CD4-positive, alpha-beta T cell treated with Interleukin-10 for 1 hour (primary cell): ENCODE results near the gene TMEM255B.
"Not testable (repeated sequence)": the region's sequence is repeated elsewhere in the genome, so short reads cannot be mapped to it uniquely, and the experiment has no call there.

ENCODE experiments used
- DNase-seq: peaks from one replicate; pipeline ENCODE4 v3.0.0-alpha.2; 2020

Gene TMEM255B

DNA sequence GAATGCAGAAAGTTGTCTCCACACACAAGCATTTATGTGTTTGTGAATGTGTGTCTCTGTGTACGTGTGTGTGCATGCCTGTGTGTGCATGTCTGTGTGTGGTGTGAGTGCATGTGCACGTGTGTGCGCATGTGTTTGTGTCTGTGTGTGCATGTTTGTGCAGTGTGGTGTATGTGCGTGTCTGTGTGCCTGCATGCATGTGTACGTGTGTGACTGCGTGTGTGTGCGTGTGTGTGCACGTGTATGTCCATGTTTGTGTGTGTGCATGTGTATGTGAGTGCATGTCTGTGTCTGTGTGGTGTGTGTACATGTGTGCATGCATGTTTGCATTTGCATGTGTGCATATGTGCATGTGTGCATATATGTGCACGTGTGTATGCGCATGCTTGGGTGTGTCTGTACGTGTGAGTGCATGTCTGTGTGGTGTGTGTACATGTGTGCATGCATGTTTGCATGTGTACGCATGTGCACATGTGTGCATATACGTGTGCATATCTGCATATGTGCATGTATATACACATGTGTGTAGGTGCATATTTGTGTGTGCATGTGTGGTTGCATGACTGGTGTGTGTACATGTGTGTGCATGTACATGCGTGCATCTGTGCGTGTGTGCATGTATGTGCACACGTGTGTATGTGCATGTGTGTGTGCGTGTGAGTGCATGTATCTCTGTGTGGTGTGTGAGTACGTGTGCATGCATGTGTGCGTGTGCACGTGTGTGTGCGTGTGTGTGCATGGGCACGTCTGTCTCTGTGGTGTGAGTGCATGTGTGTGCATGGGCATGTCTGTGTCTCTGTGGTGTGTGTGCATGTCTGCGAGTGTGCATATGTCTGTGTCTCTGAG lies 8.2 kb upstream of the TMEM255B start:
- no peak for DNase-seq

DNA sequence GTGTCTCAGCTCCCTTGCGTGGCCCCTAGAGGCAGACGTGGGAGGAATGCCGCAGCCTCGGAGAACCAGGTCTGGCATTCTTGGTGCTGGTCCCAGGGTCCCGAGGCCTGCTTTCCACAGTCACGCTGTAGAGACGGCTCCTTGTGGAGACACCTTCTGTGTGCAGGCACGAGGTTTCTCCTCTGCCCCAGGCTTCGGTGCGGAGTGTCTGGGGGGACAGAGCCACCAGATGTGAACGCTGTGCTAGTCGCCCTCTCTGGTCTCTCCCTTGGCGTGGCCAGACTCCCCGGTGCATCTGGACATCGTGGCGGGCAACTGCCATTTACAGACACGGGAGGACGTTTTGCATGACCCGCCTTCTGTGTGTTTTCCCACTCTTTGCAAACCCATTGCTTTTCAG lies 7.5 kb upstream of the TMEM255B start:
- DNase-seq, result no peak

- DNase-seq, result not testable (repeated sequence)
These were observed 6.6 kb upstream of the TMEM255B start for GRCh38 chr13:113752211-113752986.

- no peak for DNase-seq
These were observed 5.9 kb upstream of the TMEM255B start for GRCh38 chr13:113753171-113753570.

- no peak for DNase-seq
These were observed 4.8 kb upstream of the TMEM255B start for GRCh38 chr13:113754242-113754641.

GRCh38 chr13:113754691-113755090 lies 4.3 kb upstream of the TMEM255B start:
- DNase-seq, result no peak

- no peak for DNase-seq
These were observed 2.5 kb upstream of the TMEM255B start for GRCh38 chr13:113756441-113757097.

GRCh38 chr13:113759525-113760137 lies 605 bp downstream of the TMEM255B start:
- no peak for DNase-seq

DNA sequence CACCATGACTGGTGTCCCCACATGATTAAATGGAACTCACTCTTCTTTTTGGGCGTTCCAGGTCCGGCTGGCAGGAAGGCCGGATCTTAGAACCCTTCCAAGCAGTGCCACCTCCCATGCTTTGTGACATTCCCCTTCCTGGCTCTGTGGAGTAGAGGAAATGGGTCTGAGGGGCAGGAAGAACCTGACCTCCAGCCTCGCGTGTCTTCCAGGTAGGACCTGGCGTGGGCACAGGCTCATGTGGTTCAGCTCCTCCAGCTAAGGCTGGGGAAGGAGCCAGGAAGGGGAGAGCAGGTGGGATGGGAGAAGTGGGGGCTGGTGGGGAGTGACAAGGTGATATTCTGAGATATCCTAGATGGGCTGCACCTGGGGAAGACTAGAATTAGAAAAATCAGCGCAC lies 2.1 kb downstream of the TMEM255B start:
- no peak for DNase-seq

- no peak for DNase-seq
These were observed 3.0 kb downstream of the TMEM255B start for GRCh38 chr13:113762075-113762474.

- DNase-seq, result no peak
These were observed 3.5 kb downstream of the TMEM255B start for GRCh38 chr13:113762538-113762937.

GRCh38 chr13:113763254-113763653 lies 4.2 kb downstream of the TMEM255B start:
- DNase-seq, result no peak

DNA sequence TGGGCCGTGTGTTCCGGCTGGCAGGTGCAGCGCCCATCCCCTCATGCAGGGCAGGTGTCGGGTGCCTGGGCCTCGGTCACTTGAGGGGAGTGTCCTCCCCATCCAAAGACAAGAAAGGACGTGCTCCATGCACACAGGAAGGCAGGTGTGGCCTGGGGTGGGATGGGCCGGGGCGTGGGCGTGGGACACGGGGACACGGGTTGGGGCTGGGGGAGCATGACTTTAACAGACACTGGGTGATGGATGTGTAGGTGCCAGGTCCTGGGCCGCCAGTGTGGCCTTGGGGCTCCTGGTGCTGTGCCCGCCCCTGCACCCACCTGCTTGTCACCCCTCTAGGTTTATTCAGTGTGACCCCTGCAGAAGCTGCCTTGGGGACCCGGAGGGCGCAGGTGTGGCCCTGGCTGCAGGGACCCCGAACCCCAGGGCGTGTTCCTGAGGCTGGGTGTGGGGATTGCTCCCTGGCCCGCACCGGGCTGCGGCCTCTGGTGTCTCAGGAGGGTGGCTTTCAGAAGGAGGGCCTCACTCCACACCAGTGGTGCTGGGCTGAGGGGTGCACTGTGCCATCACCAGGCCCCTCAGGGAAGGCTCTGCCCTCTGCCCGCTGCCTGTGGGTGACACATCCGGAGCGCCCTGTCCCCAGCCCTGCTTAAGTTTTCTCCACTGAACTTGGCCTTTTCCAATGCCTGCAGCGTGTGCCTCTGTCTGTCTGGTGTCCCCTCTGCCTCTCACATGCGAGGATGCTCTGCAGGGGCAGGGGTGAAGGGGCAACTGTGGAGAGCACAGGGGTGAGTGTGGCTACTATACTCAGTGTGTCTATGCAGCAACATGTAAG lies 5.2 kb downstream of the TMEM255B start:
- DNase-seq, result no peak

- DNase-seq, result no peak
These were observed 6.0 kb downstream of the TMEM255B start for GRCh38 chr13:113764793-113765563.

DNA sequence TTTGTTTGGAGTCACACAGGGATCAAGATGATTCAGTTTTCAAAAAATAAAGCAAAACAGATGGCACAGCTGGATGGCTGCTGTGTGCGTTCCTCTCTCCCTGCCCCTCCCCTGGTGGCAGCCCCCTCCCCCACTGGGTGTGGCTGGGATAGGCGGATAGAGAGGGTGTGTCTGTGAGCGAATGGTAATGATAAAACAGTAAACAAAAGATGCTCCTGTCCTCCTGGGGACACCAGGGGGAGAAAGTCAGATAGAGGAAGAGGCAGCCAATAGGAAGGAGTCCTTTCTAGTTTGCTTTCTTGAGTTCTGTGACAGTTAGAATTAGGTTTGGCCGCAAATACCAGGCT lies 6.5 kb downstream of the TMEM255B start:
- no peak for DNase-seq

GRCh38 chr13:113766035-113766800 lies 7.2 kb downstream of the TMEM255B start:
- DNase-seq, result no peak

- no peak for DNase-seq
These were observed 8.3 kb downstream of the TMEM255B start for GRCh38 chr13:113767366-113767765.

DNA sequence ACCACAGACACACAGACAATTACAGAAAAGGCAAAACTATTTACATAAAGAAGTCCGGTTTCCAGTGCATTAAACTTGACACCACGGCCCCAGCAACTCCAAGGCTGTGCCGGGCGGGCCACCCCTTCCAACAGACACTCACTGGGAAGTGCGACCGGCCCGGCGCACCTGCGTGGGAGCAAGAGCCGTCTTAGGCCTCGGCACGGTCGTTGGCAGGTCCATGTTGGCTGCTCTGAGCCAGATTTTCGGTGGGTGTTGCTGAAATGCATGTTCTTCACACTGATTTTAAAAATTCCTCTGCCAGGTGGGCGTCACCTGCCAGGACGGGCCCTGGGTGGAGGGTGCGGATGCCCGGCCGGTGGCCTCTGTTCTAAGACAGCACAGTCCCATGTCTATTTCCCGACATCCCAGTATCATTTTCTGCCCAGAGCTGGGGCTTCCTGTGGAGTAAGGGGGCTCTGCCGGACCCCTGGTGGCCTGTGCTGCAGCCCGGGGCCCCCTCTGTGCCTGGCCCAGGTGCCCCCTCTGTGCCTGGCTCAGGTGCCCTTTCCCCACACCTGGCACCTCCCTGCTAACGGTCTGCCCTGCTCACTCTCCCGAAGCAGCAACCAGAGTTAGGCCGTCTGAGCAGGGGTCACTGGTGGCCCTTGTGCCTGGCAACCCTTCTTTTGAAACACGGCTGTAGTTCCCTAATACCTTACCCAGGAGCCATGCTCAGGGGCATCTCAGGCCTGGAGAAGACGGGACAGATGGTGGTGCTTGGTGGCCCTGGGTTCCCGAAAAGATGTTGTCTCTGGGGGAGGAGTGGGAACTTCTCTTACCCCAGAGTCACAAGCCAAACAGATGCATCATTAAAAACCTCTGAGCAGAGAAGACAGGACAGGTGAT lies 9.2 kb downstream of the TMEM255B start:
- no peak for DNase-seq

DNA sequence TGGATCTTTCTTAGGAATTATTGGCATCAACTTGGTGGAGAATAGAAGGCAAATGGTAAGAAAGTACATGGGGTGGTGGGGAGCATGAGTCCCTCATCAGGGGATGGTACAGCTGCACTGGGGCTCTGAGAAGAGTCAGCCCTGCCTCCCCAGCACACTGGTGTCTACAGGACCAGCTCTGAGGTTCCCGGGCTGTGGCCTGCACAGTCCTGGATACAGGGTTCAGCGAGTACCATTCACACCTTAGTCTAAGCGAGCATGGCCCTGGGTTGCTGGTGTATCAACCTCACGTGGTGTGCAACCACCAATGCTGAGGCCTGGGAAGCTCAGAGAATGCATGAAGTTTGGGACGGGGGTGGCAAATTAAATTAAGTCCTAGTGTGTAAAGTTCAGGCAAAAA lies 10.1 kb downstream of the TMEM255B start:
- no peak for DNase-seq

DNA sequence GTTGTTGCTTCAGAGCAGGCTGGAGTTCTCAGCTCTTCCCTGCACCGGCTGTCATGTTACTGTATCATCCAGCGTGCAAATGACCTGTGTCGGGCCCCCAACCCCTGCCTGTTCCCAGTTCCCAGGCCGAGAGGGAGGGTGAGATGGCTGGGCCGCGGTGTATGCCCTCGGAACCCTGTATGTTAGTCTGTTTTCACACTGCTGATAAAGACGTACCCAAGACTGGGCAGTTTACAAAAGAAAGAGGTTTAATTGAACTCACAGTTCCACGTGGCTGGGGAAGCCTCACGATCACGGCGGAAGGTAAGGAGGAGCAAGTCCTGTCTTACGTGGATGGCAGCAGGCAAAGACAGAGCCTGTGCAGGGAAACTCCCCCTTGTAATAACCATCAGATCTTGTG lies 10.9 kb downstream of the TMEM255B start:
- no peak for DNase-seq
